GM21381 (cell line): ENCODE results near the gene BCL2A1.
"Not testable (repeated sequence)": the region's sequence is repeated elsewhere in the genome, so short reads cannot be mapped to it uniquely, and the experiment has no call there.

Source experiments
- ATAC-seq: cut with Tn5 transposase; IDR thresholded peaks from one replicate; pipeline ENCODE4 v1.9.1; 2021; ENCODE audit warnings: mild to moderate bottlenecking, moderate library complexity; ENCODE audit not compliant: unreplicated experiment

BCL2A1 gene

DNA sequence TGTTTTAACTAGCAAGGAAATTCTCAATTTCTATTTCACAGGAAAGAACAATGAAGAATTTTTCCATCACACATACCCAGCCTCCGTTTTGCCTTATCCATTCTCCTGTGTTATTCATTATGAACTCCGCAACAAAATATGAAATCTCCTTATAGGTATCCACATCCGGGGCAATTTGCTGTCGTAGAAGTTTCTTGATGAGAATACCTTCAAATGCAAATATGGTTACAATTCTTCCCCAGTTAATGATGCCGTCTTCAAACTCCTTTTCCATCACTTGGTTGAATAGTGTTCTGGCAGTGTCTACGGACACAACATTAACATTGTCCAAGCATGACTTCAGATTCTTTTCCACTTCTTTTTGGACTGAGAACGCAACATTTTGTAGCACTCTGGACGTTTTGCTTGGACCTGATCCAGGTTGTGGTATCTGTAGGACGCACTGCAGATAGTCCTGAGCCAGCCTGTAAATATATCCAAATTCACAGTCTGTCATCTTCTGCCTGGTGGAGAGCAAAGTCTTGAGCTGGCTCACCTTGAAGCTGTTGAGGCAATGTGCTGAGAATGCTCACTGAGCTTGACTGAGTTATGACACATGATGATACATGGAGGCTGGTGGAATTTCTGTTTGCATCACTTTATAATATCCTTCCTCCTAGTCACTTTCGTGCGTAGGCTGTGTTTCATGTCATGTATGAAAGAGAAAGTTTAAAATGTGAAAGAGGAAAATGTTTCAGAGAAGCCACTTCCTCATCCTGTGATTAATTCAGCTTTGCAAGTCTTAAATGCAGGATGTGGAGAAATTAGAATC lies at the start of gene BCL2A1:
BCL2A1 (minus strand) TSS at position 573 of the 811 bp plus-strand sequence; CDS start at position 496, 77 bp downstream.
- ATAC-seq, result peak; percentile 58

GRCh38 chr15:80020731-80021130 lies 49.7 kb upstream of the BCL2A1 start:
- no peak for ATAC-seq

DNA sequence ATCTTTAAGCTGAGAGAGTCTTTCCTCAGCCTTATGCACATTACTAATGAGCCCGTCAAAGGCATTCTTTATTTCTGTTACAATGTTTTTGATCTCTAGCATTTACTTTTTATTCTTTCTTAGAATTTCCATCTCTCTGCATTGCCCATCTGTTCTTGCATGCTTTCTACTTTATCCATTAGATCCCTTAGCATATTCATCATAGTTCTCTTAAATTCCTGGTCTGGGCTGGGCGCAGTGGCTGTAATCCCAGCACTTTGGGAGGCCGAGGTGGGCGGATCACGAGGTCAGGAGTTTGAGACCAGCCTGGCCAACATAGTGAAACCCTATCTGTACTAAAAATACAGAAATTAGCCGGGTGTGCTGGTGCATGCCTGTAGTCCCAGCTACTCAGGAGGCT lies 49.2 kb upstream of the BCL2A1 start:
- ATAC-seq, result not testable (repeated sequence)

DNA sequence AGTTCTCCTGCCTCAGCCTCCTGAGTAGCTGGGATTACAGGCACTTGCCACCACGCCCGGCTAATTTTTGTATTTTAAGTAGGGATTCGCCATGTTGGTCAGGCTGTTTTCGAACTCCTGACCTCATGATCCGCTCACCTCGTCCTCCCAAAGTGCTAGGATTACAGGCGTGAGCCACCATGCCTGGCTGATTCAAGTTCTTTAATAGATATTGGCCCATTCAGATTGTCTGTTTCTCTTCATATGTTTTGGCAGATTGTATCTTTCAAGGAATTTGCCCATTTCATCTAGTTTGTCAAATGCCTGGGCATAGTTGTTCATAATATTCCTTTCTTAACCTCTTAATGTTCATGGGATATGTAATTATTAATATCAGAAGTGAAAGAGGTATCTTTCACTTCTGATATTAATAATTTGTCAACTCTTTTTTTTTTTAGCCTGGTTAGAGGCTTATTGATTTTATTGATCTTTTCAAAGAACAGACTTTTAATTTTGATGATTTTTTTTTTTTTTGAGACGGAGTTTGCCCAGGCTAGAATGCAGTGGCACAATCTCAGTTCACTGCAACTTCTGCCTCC lies 48.3 kb upstream of the BCL2A1 start:
- no peak for ATAC-seq

DNA sequence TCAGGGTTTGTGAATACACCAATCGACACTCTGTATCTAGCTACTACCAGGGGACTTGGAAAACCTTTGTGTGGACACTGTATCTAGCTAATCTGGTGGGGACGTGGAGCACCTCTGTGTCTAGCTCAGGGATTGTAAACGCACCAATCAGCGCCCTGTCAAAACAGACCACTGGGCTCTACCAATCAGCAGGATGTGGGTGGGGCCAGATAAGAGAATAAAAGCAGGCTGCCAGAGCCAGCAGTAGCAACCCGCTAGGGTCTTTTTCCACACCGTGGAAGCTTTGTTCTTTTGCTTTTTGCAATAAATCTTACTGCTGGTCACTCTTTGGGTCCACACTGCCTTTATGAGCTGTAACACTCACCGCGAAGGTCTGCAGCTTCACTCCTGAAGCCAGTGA lies 46.1 kb upstream of the BCL2A1 start:
- ATAC-seq, result not testable (repeated sequence)

- not testable (repeated sequence) for ATAC-seq
Measured at GRCh38 chr15:80016506-80016905, 45.5 kb upstream of the BCL2A1 start.

GRCh38 chr15:80015156-80015555 lies 44.2 kb upstream of the BCL2A1 start:
- ATAC-seq, result no peak

DNA sequence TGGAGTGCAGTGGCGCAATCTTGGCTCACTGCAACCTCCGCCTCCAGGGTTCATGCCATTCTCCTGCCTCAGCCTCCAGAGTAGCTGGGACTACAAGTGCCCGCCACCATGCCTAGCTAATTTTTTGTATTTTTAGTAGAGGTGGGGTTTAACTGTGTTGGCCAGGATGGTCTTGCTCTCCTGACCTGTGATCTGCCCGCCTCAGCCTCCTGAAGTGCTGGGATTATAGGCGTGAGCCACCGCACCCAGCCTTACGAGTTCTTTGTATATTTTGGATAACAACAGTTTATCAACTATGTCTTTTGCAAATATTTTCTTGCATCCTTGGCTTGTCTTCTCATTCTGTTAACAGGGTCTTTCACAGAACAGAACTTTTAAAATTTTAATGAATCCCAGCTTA lies 43.2 kb upstream of the BCL2A1 start:
- ATAC-seq, result not testable (repeated sequence)

DNA sequence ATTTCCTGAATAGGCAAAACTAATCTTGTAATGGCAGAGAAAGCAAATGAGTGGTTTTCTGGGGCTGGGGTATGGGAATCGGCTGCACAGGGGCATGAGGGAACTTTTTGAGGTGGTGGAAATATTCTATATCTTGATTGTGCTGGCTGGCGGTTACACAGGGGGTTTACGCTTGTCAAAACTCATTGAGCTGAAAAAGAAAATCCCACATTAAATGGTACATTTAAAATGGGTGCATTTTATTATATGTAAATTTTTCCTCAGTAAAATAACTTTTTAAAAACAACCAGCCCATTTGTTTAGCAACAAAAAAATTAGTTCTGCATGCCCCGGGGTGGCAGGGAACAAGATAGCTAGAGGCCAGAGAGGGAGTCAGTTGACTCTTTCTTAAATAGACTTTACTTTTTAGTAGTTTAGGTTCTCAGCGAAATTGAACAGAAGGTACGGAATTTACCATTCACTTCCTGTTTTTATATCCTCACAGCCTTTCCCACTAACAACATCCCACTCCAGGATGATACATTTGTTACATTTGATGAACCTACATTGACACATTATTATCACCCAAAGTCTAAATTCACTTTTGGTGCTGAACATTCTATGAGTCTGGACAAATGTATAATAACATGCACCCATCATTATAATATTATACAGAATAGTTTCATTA lies 41.2 kb upstream of the BCL2A1 start:
- ATAC-seq, result no peak

- no peak for ATAC-seq
Measured at GRCh38 chr15:80011596-80011995, 40.6 kb upstream of the BCL2A1 start.

- not testable (repeated sequence) for ATAC-seq
Measured at GRCh38 chr15:80011041-80011523, 40.1 kb upstream of the BCL2A1 start.

DNA sequence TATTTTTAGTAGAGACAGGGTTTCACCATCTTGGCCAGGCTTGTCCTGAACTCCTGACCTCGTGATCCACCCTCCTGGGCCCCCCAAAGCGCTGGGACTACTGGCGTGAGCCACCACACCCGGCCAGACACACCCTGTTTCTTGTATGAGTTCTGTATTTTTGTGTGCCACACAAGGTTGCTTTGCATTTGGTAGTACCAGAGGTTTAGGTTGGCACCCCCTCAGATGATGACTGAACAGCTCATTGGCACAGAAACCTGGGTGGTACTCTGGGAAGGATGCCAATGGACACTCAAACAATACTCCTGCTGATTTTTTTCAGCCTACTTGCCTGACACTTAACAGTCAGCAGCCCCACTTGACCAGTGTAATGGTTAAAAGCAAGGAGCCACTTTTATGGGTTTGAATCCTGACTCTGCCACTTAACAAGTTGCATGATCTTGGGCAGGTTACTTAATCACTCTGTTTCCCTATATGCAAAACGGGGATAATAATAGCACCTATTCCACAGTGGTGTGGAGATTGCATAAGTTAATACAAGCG lies 39.2 kb upstream of the BCL2A1 start:
- no peak for ATAC-seq

- ATAC-seq, result no peak
Measured at GRCh38 chr15:80007532-80007931, 36.5 kb upstream of the BCL2A1 start.

GRCh38 chr15:80006946-80007345 lies 36.0 kb upstream of the BCL2A1 start:
- no peak for ATAC-seq

DNA sequence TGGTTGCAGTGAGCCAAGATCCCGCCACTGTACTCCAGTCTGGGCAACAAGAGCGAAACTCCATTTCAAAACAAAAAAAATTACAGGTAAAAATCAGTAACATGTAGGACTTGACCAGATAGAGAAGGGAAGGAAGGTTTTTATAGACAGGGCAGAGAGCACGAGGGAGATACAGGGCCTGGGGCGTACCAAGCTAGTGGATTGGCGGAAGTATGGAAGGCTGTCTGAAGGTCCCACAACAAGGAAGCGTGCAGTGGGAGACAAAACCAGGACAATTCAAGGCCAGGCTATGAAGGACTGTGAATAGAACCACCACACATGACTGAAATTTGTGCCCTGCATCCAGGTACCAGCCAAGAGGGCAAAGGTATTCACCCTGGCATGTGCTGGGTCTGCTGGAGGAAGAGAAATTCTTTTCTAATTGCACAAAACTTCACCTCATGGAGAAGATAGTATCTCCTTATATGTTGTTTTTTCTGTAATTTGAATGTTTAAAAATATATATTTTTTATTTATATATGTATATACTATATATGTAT lies 33.0 kb upstream of the BCL2A1 start:
- no peak for ATAC-seq

DNA sequence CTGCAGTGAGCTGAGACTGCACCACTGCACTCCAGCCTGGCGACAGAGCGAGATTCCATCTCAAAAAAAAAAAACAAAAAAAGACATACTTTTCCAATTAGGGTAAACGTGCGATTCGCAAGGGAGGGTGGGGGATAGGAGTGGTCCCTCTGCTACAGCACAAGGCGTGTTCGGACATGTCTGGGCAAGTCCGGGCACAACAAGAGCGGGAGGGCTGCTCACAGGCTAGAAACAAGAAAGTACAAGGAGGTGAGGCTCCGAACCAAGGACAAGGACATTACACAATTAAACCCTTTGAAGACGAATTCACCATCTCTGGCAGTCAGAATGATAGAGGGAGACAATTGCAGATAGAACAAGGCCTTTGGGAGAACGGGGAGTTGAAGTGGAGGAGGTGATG lies 32.2 kb upstream of the BCL2A1 start:
- no peak for ATAC-seq

- ATAC-seq, result no peak
Measured at GRCh38 chr15:80002267-80002666, 31.3 kb upstream of the BCL2A1 start.

- no peak for ATAC-seq
Measured at GRCh38 chr15:79994615-79995014, 23.6 kb upstream of the BCL2A1 start.

DNA sequence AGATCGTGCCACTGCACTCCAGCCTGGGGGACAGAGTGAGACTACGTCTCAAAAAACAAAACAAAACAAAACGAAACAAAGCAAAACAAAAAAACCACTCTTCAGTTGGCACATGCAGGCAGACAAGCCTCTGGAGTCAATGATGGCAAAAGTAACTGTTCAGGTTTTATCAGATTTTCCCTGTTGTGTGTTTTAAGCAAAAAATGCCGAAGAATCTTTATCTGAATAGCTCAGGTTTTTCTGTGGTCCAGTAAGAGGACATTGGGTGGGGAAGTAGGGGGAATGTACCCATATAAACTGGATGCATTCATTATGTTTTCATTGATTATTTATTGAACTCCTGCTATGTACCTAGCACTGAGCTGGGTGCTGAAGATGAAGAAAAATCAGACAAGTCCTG lies 20.8 kb upstream of the BCL2A1 start:
- no peak for ATAC-seq

DNA sequence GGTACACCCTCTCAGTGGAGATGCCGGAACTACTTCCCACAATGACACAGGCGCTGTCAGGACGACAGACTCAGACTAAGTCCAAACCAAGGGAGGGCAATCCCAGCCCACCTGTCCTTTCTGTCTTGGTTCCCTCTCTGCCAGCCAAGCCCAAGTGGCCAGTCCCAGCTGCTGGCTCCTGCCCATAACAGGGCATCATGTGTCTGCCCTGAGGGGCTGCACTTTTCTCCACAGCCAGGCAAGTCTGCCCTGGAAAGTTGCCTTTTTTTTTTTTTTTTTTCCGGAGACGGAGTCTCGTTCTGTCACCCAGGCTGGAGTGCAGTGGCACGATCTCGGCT lies 20.0 kb upstream of the BCL2A1 start:
- ATAC-seq, result no peak

GRCh38 chr15:79990280-79990996 lies 19.4 kb upstream of the BCL2A1 start:
- ATAC-seq, result no peak
